Breast epithelium (tissue), 3 donors: ENCODE results near the gene TANGO6.

Experiments used
- POLR2A ChIP-seq: fragments of 450-650 bp; IDR thresholded peaks from one replicate; pipeline ENCODE4 v1.6.1; 2016; ENCODE audit warnings: antibody characterized with exemption, mild to moderate bottlenecking, moderate library complexity
- POLR2AphosphoS5 ChIP-seq, 3 donors: sonication (generic); formaldehyde crosslinking; IDR thresholded peaks; one replicate each; pipeline ENCODE4 v1.6.1; 2017; ENCODE audit warnings: antibody characterized with exemption in 3 of 3
- TF ChIP-seq, protein P1 (sequence below), 3 donors: fragments of 450-650 bp; IDR thresholded peaks; one replicate each; pipeline ENCODE4 v1.5.1; 2016 to 2017; ENCODE audit warnings: antibody characterized with exemption in 3 of 3, mild to moderate bottlenecking in 3 of 3, moderate library complexity in 3 of 3

DNA sequence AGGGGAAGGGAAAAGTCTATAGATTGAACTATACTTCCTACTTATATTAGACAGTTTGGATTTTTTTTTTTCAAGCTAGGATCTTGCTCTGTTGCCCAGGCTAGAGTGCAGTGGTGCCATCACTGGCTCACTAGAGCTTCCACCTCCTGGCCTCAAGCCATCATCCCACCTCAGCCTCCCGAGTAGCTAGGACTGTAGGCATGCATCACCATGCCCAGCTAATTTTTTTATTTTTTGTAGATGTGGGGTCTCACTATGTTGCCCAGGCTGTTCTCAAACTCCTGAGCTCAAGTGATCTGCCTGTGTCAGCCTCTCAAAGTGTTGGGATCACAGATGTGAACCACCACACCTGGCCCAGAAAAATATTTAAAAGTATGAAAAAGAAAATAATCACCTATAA is 141.1 kb downstream of the TANGO6 start:
- TF ChIP-seq, protein P1, sequence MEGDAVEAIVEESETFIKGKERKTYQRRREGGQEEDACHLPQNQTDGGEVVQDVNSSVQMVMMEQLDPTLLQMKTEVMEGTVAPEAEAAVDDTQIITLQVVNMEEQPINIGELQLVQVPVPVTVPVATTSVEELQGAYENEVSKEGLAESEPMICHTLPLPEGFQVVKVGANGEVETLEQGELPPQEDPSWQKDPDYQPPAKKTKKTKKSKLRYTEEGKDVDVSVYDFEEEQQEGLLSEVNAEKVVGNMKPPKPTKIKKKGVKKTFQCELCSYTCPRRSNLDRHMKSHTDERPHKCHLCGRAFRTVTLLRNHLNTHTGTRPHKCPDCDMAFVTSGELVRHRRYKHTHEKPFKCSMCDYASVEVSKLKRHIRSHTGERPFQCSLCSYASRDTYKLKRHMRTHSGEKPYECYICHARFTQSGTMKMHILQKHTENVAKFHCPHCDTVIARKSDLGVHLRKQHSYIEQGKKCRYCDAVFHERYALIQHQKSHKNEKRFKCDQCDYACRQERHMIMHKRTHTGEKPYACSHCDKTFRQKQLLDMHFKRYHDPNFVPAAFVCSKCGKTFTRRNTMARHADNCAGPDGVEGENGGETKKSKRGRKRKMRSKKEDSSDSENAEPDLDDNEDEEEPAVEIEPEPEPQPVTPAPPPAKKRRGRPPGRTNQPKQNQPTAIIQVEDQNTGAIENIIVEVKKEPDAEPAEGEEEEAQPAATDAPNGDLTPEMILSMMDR (IDR thresholded peaks at IDR 0.05): no peak
- TF ChIP-seq POLR2A (no peak), POLR2AphosphoS5 (IDR thresholded peaks at IDR 0.05) (no peak)
